22Rv1 (cell line): ENCODE measurements around the gene TRPM5.

ENCODE experiments used
- CTCF ChIP-seq: fragments of 450-650 bp; IDR thresholded peaks from 2 replicates; pipeline ENCODE4 v1.5.1; 2017; ENCODE audit warnings: mild to moderate bottlenecking
- ZFX ChIP-seq: fragments of 450-650 bp; IDR thresholded peaks from 2 replicates; pipeline ENCODE4 v1.6.1; 2017; ENCODE audit warnings: antibody characterized with exemption, borderline replicate concordance

- TF ChIP-seq CTCF (no peak), ZFX (no peak)
Observed at GRCh38 chr11:2426826-2427521, 17.3 kb downstream of the TRPM5 start.
